ENCODE data around the gene VAV2. TPM values are rescaled to one million over a fixed set of nuclear protein-coding genes. Genes with fewer than 3 reads are reported as not detected.

VAV2 gene
- total RNA-seq, 1 donor from 2014 or later: 8.6 TPM

- intact Hi-C loops (cut with micrococcal nuclease): no loop called here
- H3K4me3 Mint-ChIP-seq (ENCODE audit: low read depth): no peak overlapping the region
- H3K36me3 Mint-ChIP-seq (ENCODE audit: low read depth): no peaks in the 10 kb centered on the region
- H3K9me3 Mint-ChIP-seq: no peaks in the 10 kb centered on the region
- DNase-seq (ENCODE audit: low spot score): no peak
- no peaks in the 10 kb centered on the region for H3K4me1 Mint-ChIP-seq (ENCODE audit: low read depth)
- no peaks in the 10 kb centered on the region for H3K27me3 Mint-ChIP-seq (ENCODE audit: low read depth)
- H3K27ac Mint-ChIP-seq: no peak overlapping the region
Observed at GRCh38 chr9:133888809-133889491, 103.2 kb downstream of the VAV2 start.

- H3K9me3 Mint-ChIP-seq: no peaks in the 10 kb centered on the region
- no peaks in the 10 kb centered on the region for H3K4me1 Mint-ChIP-seq (ENCODE audit: low read depth)
- intact Hi-C loops (cut with micrococcal nuclease): no loop called here
- H3K27me3 Mint-ChIP-seq (ENCODE audit: low read depth): no peaks in the 10 kb centered on the region
- DNase-seq (ENCODE audit: low spot score): no peak
- no peak overlapping the region for H3K27ac Mint-ChIP-seq
- no peaks in the 10 kb centered on the region for H3K36me3 Mint-ChIP-seq (ENCODE audit: low read depth)
- H3K4me3 Mint-ChIP-seq (ENCODE audit: low read depth): no peak overlapping the region
Observed at GRCh38 chr9:133888048-133888808, 103.9 kb downstream of the VAV2 start.

- intact Hi-C loops (cut with micrococcal nuclease): no loop called here
- no peaks in the 10 kb centered on the region for H3K4me1 Mint-ChIP-seq (ENCODE audit: low read depth)
- no peaks in the 10 kb centered on the region for H3K27me3 Mint-ChIP-seq (ENCODE audit: low read depth)
- H3K9me3 Mint-ChIP-seq: no peaks in the 10 kb centered on the region
- no peak for DNase-seq (ENCODE audit: low spot score)
- no peak overlapping the region for H3K27ac Mint-ChIP-seq
- no peak overlapping the region for H3K4me3 Mint-ChIP-seq (ENCODE audit: low read depth)
- no peaks in the 10 kb centered on the region for H3K36me3 Mint-ChIP-seq (ENCODE audit: low read depth)
Observed at GRCh38 chr9:133887540-133888047, 104.5 kb downstream of the VAV2 start.

- H3K27me3 Mint-ChIP-seq (ENCODE audit: low read depth): no peaks in the 10 kb centered on the region
- no peak for DNase-seq (ENCODE audit: low spot score)
- intact Hi-C loops (cut with micrococcal nuclease): no loop called here
- H3K9me3 Mint-ChIP-seq: no peaks in the 10 kb centered on the region
- H3K36me3 Mint-ChIP-seq (ENCODE audit: low read depth): no peaks in the 10 kb centered on the region
- no peaks in the 10 kb centered on the region for H3K4me1 Mint-ChIP-seq (ENCODE audit: low read depth)
- no peak overlapping the region for H3K4me3 Mint-ChIP-seq (ENCODE audit: low read depth)
- H3K27ac Mint-ChIP-seq: no peak overlapping the region
Observed at GRCh38 chr9:133886563-133887501, 105.3 kb downstream of the VAV2 start.

GRCh38 chr9:133884907-133885744 lies 107.0 kb downstream of the VAV2 start:
- H3K27me3 Mint-ChIP-seq (ENCODE audit: low read depth): no peaks in the 10 kb centered on the region
- no peak overlapping the region for H3K4me3 Mint-ChIP-seq (ENCODE audit: low read depth)
- DNase-seq (ENCODE audit: low spot score): no peak

GRCh38 chr9:133882849-133883755 lies 109.0 kb downstream of the VAV2 start:
- DNase-seq (ENCODE audit: low spot score): no peak
- no peak overlapping the region for H3K4me3 Mint-ChIP-seq (ENCODE audit: low read depth)
- no peak overlapping the region for H3K27ac Mint-ChIP-seq
- intact Hi-C loops (cut with micrococcal nuclease): no loop called here
- H3K4me1 Mint-ChIP-seq (ENCODE audit: low read depth): no peaks in the 10 kb centered on the region
- H3K36me3 Mint-ChIP-seq (ENCODE audit: low read depth): no peaks in the 10 kb centered on the region
- no peaks in the 10 kb centered on the region for H3K27me3 Mint-ChIP-seq (ENCODE audit: low read depth)
- no peaks in the 10 kb centered on the region for H3K9me3 Mint-ChIP-seq

More at GRCh38 chr9:133884907-133885744, 107.0 kb downstream of the VAV2 start:
- no peaks in the 10 kb centered on the region for H3K36me3 Mint-ChIP-seq (ENCODE audit: low read depth)
- H3K4me1 Mint-ChIP-seq (ENCODE audit: low read depth): no peaks in the 10 kb centered on the region
- intact Hi-C loops (cut with micrococcal nuclease): no loop called here
- no peaks in the 10 kb centered on the region for H3K9me3 Mint-ChIP-seq
- H3K27ac Mint-ChIP-seq: no peak overlapping the region

GRCh38 chr9:133881671-133882381 lies 110.3 kb downstream of the VAV2 start:
- Mint-ChIP-seq H3K27ac (no peak overlapping the region), H3K27me3 (ENCODE audit: low read depth) (no peaks in the 10 kb centered on the region), H3K9me3 (no peaks in the 10 kb centered on the region), H3K36me3 (ENCODE audit: low read depth) (no peaks in the 10 kb centered on the region), H3K4me3 (ENCODE audit: low read depth) (no peak overlapping the region), H3K4me1 (ENCODE audit: low read depth) (no peaks in the 10 kb centered on the region)
- intact Hi-C loops (cut with micrococcal nuclease): no loop called here
- DNase-seq (ENCODE audit: low spot score): no peak

GRCh38 chr9:133880851-133881661 lies 111.1 kb downstream of the VAV2 start:
- no peak overlapping the region for H3K27ac Mint-ChIP-seq
- H3K4me1 Mint-ChIP-seq (ENCODE audit: low read depth): no peaks in the 10 kb centered on the region
- intact Hi-C loops (cut with micrococcal nuclease): no loop called here
- no peak for DNase-seq (ENCODE audit: low spot score)
- H3K36me3 Mint-ChIP-seq (ENCODE audit: low read depth): no peaks in the 10 kb centered on the region
- H3K9me3 Mint-ChIP-seq: no peaks in the 10 kb centered on the region
- H3K27me3 Mint-ChIP-seq (ENCODE audit: low read depth): no peaks in the 10 kb centered on the region
- H3K4me3 Mint-ChIP-seq (ENCODE audit: low read depth): no peak overlapping the region

GRCh38 chr9:133880136-133880535 lies 112.0 kb downstream of the VAV2 start:
- Mint-ChIP-seq H3K4me3 (ENCODE audit: low read depth) (no peak overlapping the region), H3K27ac (no peak overlapping the region), H3K9me3 (no peaks in the 10 kb centered on the region), H3K4me1 (ENCODE audit: low read depth) (no peaks in the 10 kb centered on the region), H3K27me3 (ENCODE audit: low read depth) (no peaks in the 10 kb centered on the region), H3K36me3 (ENCODE audit: low read depth) (no peaks in the 10 kb centered on the region)
- intact Hi-C loops (cut with micrococcal nuclease): no loop called here
- DNase-seq (ENCODE audit: low spot score): no peak

- Mint-ChIP-seq H3K36me3 (ENCODE audit: low read depth) (no peaks in the 10 kb centered on the region), H3K9me3 (no peaks in the 10 kb centered on the region), H3K27me3 (ENCODE audit: low read depth) (no peaks in the 10 kb centered on the region), H3K27ac (no peak overlapping the region), H3K4me1 (ENCODE audit: low read depth) (no peaks in the 10 kb centered on the region), H3K4me3 (ENCODE audit: low read depth) (no peak overlapping the region)
- intact Hi-C loops (cut with micrococcal nuclease): no loop called here
- DNase-seq (ENCODE audit: low spot score): no peak
Observed at GRCh38 chr9:133879615-133880014, 112.5 kb downstream of the VAV2 start.
